ENCODE results near the gene PPP2R3C. TPM values are rescaled to one million over a fixed set of nuclear protein-coding genes. Genes with fewer than 3 reads are reported as not detected.

The PPP2R3C gene
- total and polyA plus RNA-seq, 2 of the 13 experiments (the other 11 are each of a cell fraction or from before 2014, with no cell fraction given), result 63.4 to 102 TPM

DNA sequence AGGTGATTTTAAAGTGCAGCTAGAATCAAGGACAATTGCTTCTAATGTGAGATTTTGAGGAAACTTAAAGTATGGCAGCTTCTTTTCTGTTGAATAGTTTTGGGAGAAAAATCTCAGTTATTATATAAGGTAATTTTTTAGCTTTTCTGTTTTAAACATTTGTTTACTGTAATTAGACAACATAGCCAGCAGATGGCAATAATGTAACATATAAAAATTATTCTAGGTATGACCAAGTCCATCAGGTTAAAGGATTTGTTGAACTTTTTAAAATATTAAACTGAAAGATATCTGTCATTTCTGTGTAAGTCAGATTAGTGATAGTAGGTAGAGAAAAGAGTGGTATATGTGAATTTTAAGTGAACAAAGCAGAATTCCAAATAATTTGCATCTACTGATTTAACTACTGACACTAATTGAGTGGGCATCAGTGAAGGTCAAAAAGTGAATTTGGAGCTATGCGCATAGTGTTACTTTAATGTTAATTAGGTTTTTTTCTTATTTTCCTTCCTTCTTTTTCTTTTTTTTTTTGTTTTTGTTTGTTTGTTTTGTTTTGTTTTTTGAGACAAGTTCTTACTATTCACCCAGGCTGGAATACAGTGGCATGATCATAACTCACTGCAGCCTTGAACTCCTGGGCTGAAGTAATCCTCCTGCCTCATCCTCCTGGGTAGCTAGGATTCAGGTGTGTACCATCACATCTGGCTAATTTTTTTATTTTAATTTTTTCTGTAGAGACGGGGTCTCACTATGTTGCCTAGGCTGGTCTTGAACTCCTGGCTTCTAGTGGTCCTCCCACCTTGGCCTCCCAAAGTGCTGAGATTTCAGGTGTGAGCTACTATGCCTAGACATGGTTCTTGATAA is 19.2 kb upstream of the PPP2R3C start (continued):
- 0 out of 2 replicates have a peak, but pooled peaks have one; percentile 68 for TF ChIP-seq ZNF101 (CRISPR knock-in tag; IDR thresholded peaks at IDR 0.05; ENCODE audit: borderline replicate concordance, low read depth)
- TF ChIP-seq SOX5 (CRISPR knock-in tag; IDR thresholded peaks at IDR 0.05; ENCODE audit: borderline replicate concordance), result 0 out of 2 replicates have a peak, but pooled peaks have one; percentile 38
- no peak for TF ChIP-seq EED (CRISPR knock-in tag; IDR thresholded peaks at IDR 0.05)
- TF ChIP-seq, protein P1, sequence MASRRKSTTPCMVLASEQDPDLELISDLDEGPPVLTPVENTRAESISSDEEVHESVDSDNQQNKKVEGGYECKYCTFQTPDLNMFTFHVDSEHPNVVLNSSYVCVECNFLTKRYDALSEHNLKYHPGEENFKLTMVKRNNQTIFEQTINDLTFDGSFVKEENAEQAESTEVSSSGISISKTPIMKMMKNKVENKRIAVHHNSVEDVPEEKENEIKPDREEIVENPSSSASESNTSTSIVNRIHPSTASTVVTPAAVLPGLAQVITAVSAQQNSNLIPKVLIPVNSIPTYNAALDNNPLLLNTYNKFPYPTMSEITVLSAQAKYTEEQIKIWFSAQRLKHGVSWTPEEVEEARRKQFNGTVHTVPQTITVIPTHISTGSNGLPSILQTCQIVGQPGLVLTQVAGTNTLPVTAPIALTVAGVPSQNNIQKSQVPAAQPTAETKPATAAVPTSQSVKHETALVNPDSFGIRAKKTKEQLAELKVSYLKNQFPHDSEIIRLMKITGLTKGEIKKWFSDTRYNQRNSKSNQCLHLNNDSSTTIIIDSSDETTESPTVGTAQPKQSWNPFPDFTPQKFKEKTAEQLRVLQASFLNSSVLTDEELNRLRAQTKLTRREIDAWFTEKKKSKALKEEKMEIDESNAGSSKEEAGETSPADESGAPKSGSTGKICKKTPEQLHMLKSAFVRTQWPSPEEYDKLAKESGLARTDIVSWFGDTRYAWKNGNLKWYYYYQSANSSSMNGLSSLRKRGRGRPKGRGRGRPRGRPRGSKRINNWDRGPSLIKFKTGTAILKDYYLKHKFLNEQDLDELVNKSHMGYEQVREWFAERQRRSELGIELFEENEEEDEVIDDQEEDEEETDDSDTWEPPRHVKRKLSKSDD (CRISPR knock-in tag; IDR thresholded peaks at IDR 0.05; ENCODE audit: low read depth), result no peak
- no peak for TF ChIP-seq ZKSCAN5 (CRISPR knock-in tag; IDR thresholded peaks at IDR 0.05)
- 0 out of 2 replicates have a peak, but pooled peaks have one; percentile 3 for TF ChIP-seq FOXA1 (IDR thresholded peaks at IDR 0.05)
- no peak for TF ChIP-seq FOXA1 (CRISPR knock-in tag; IDR thresholded peaks at IDR 0.05)
- peak; percentile 80; the same call in 1 of the 2 replicates for TF ChIP-seq KDM5A (IDR thresholded peaks at IDR 0.05; ENCODE audit: borderline replicate concordance, low read length)
- no peak for TF ChIP-seq SALL2 (CRISPR knock-in tag; IDR thresholded peaks at IDR 0.05)
- TF ChIP-seq, protein P2, sequence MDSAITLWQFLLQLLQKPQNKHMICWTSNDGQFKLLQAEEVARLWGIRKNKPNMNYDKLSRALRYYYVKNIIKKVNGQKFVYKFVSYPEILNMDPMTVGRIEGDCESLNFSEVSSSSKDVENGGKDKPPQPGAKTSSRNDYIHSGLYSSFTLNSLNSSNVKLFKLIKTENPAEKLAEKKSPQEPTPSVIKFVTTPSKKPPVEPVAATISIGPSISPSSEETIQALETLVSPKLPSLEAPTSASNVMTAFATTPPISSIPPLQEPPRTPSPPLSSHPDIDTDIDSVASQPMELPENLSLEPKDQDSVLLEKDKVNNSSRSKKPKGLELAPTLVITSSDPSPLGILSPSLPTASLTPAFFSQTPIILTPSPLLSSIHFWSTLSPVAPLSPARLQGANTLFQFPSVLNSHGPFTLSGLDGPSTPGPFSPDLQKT (CRISPR knock-in tag; IDR thresholded peaks at IDR 0.05; ENCODE audit: borderline replicate concordance), result no peak
- no peak for TF ChIP-seq ZFP36 (IDR thresholded peaks at IDR 0.05; ENCODE audit: borderline replicate concordance, low read depth, low read length, partially characterized antibody)
- TF ChIP-seq RAD21 (CRISPR knock-in tag; IDR thresholded peaks at IDR 0.05), result peak; percentile 69
- peak; percentile 51; the same call in 1 of the 2 replicates for TF ChIP-seq FOXA3 (CRISPR knock-in tag; IDR thresholded peaks at IDR 0.05)
- TF ChIP-seq ZNF792 (CRISPR knock-in tag; IDR thresholded peaks at IDR 0.05), result no peak
- TF ChIP-seq HIVEP1 (CRISPR knock-in tag; IDR thresholded peaks at IDR 0.05), result no peak
- TF ChIP-seq ATM (IDR thresholded peaks at IDR 0.05; ENCODE audit: borderline replicate concordance), result no peak
- no peak for TF ChIP-seq AKAP8 (CRISPR knock-in tag; IDR thresholded peaks at IDR 0.05)
- peak in 1 of 2 experiments; percentile 46; a peak in 1 of 4 replicates for TF ChIP-seq KLF16 (CRISPR knock-in tag; IDR thresholded peaks at IDR 0.05)
- no peak for TF ChIP-seq SP2 (CRISPR knock-in tag; IDR thresholded peaks at IDR 0.05)
- TF ChIP-seq MBD4 (IDR thresholded peaks at IDR 0.05; ENCODE audit: borderline replicate concordance, low read length), result no peak
- no peak for TF ChIP-seq EP300 (IDR thresholded peaks at IDR 0.05; ENCODE audit: low read depth in 2 of 2, low read length in 2 of 2)
- TF ChIP-seq EP300 (CRISPR knock-in tag; IDR thresholded peaks at IDR 0.05; ENCODE audit: borderline replicate concordance), result no peak
- TF ChIP-seq SMARCC2 (IDR thresholded peaks at IDR 0.05), result no peak
- no peak for TF ChIP-seq ZNF878 (CRISPR knock-in tag; IDR thresholded peaks at IDR 0.05)
- TF ChIP-seq ZNF749 (CRISPR knock-in tag; IDR thresholded peaks at IDR 0.05; ENCODE audit: borderline replicate concordance), result no peak
- TF ChIP-seq TOE1 (CRISPR knock-in tag; IDR thresholded peaks at IDR 0.05), result peak; percentile 54; the same call in 1 of the 2 replicates
- peak; percentile 82 for TF ChIP-seq SMC3 (IDR thresholded peaks at IDR 0.05; ENCODE audit: low read length)
- no peak for TF ChIP-seq ZBTB8A (CRISPR knock-in tag; IDR thresholded peaks at IDR 0.05; ENCODE audit: borderline replicate concordance, low read depth)
- no peak for TF ChIP-seq HNRNPL (IDR thresholded peaks at IDR 0.05; ENCODE audit: low read depth, low read length)
